Measurements from ENCODE around the gene PDGFC.

GRCh38 chr4:156803056-156803455 lies 168.5 kb downstream of the PDGFC start:
- TF ChIP-seq CTCF (conservative IDR thresholded peaks at IDR 0.05; ENCODE audit: low read length) (no peak), EZH2phosphoT487 (IDR thresholded peaks at IDR 0.05; ENCODE audit: borderline replicate concordance, low read depth, low read length) (no peak)

Data from OCI-LY7 (cell line).